Stimulated activated CD4-positive, alpha-beta T cell treated with anti-CD3 and anti-CD28 coated beads, Interleukin-2, amount 100 ng/mL, for 48 hours (primary cell): ENCODE data around the gene CSTPP1.
"Not testable (repeated sequence)": the region's sequence is repeated elsewhere in the genome, so short reads cannot be mapped to it uniquely, and the experiment has no call there.

ENCODE experiments used
- DNase-seq, 2 donors: peaks; one replicate each; pipeline ENCODE4 v3.0.0-alpha.2; 2020

Gene CSTPP1

DNA sequence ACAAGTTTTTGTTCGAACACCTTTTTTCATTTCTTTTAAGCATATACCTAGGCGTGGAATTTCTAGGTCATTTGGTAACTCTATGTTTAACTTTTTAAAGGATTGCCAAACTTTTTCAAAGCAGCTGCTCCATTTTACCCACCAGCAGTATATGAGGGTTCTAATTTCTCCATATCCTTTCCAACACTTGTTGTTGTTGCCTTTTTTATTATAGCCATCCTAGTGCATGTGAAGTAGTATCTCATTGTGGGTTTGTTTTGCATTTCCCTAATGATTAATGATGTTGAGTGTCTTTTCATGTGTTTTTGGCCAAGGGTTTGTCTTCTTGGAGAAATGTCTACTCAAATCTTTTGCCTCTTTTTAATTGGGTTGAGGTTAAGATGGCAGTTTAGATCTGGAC is 24.5 kb downstream of the CSTPP1 start:
- no peak for DNase-seq

DNA sequence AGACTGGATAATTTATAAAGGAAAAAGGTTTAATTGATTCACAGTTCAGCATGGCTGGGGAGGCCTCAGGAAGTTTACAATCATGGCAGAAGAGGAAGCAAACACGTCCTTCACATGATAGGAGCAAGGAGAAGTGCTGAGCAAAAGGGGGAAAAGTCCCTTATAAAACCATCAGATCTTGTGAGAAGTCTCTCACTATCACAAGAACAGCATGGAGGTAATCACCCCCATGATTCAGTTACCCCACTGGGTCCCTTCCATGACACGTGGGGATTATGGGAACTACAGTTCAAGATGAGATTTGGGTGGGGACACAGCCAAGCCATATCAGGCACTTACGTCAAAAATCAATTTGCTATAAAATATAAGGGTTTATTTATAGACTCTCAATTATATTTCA is 25.3 kb downstream of the CSTPP1 start:
- not testable (repeated sequence) for DNase-seq

- DNase-seq = no peak
Observed at GRCh38 chr11:46963844-46964243, 27.3 kb downstream of the CSTPP1 start.

- DNase-seq = no peak
Observed at GRCh38 chr11:46966773-46967172, 30.2 kb downstream of the CSTPP1 start.

- DNase-seq = no peak
Observed at GRCh38 chr11:46967962-46968361, 31.4 kb downstream of the CSTPP1 start.

DNA sequence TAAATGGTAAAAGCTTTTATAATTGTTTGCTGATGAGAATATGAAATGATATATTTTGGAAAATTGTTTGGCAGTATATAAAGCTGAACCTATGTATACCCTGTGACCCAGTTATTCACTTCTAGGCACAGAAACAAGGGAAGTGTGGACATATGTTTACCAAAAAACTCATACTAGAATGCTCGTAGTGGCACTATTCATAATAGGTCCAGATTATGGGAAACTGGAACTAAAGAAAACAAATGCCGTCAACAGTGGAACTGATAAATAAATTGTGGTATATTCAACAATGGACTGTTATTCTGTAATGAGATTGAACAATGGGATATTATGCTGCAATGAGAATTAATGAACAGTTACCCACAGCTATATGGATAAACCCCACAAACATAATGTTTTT is 32.8 kb downstream of the CSTPP1 start:
- no peak for DNase-seq

DNA sequence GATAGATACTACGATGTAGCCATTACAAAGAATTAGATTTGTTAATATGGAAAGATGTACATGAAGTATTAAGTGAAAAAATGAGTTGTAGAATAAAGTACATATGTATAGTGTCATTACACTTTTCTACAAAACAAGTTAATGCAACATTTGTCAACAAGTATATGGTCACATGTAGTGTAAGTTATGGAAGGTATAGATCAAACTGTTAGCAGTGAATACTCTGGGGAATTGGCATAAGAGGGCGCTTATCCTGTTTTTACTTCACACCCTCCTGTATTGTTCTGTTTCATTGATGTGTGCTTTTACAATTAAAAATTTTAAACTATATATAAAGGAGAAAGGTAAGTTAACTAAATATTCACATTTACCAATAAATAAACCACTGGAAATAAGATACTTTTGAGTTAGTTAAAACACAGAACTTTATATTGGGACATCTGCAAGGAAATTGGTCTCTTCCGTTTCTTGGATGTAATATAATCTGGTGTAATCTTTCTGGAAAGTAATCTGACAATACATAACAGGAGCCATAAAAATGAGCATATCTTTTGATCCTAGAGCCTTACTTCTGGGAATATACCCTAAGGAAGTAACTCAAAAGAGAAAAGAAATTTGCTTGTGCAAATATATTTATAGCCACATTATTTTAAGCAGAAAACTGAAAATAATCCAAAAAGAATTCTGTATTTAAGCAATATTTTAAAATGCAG is 34.5 kb downstream of the CSTPP1 start:
- DNase-seq = no peak

DNA sequence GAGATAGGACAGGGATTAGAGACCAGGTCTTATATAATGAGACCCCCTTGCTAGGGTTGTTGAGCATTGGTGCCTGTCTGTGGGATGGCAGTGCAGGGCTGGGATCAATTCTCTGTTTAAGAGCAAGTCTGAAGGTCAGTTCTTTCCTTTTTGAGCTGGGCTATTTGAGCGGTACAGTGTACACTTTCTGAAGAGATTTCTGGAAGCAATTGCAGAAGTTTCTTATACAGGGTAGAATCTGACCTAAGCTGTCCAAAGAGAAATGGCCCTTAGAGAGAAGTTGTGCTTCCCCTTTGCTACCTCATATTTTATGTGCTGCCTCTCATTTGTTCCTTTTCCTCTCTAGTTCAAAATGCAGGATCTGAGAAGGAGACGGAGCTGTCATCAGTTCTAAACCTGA is 35.8 kb downstream of the CSTPP1 start:
- no peak for DNase-seq

GRCh38 chr11:46972821-46973220 is 36.3 kb downstream of the CSTPP1 start:
- DNase-seq = no peak

DNA sequence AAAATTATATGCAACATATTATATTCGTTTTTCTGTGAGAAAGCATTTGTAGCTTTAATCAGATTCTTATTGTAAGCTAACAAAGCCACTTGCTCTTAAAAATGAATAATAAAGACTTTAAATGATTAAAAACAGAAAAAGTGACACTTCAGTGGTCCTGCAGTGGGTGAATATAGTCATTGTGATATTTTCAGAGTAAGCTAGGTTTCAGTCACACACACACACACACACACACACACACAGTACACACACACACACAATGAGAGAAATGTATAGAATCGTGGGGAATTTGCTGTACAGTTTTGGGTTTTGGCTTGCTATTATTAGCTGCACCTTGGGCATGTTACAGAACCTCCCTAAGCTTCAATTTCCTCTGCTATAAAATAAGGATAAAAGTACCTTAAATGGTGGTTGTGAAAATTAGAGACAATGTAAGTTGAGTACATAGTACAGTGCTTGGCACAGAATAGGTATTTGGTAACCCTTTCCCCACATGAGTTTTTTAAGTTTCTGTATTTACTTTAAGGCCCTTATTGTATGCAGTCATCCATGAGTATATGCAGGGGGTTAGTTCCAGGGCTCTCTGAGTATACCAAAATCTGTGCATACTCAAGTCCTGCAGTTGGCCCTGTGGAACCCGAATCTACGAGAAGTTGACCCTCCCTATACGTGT is 39.8 kb downstream of the CSTPP1 start:
- DNase-seq = no peak

DNA sequence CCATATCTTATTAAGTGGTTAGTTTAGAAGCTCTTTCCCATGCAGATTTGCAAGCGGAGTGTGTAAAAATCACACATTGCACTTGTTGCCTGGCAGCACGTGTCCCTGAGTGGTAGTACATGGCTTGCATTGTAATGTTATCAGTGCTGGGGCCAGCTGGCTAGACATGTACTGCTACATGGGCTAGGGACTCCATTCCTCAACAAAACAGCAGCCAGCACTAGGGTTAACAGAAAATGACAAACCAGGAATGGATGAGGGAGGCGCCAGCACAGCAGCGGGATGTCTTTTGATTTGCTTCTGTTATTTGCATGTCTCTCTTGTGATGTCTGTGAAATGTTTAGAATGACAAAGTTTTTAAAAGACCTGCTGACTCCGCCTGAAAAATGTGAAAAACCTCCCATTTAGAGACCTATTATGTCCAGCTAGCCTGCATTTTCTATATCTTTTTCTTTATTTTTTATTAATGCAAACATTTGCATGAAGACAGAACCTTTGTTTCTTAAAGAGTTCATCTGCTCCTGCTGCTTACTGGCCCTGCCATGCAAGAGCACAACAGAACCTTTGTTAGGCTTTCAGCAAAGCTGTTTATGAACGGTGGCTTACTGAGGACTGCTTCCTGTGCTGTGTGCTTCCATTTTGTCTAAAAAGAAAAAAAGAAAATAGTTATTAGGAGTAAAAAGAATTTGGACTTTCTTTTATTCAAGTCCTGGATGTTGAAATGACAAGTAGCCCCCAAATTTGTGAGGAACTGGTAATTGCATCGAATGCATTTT is 40.7 kb downstream of the CSTPP1 start:
- DNase-seq = no peak

- no peak for DNase-seq
Observed at GRCh38 chr11:46978005-46978491, 41.5 kb downstream of the CSTPP1 start.

DNA sequence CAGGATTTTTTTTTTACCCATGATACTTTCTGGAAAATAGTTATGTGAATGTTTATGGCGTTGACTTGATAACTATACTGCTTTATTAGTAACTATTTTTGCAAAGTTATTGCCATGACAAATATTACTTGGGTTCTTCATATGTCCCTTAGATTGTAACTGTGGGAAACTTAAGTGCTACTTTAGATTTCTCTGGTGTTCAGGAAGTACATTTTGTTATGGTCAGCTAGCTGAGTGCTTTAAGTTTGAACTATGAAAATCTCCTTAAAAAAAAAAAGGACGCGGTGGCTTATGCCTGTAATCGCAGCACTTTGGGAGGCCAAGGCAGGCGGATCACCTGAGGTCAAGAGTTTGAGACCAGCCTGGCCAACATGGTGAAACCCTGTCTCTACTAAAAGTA is 42.8 kb downstream of the CSTPP1 start:
- no peak for DNase-seq

DNA sequence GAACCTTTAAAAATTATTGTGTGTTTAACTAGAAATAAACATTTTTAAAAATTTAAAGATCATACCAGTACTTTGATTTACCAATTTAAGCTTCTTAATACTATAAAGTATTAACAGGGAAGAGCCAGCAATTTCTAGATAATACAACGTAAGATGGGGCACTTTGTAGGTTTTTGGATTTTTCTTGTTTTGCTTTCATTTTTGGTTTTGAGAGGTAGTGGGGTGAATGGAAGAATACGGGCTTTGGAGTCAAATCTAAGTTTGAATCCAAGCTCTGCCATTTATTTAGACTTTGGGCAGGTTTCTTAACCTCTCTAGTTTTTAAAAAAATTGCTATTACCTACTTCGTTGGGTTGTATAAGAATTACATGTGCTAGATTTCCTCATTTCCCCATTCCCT is 44.9 kb downstream of the CSTPP1 start:
- no peak for DNase-seq

- DNase-seq = no peak
Observed at GRCh38 chr11:46982797-46983452, 46.4 kb downstream of the CSTPP1 start.

DNA sequence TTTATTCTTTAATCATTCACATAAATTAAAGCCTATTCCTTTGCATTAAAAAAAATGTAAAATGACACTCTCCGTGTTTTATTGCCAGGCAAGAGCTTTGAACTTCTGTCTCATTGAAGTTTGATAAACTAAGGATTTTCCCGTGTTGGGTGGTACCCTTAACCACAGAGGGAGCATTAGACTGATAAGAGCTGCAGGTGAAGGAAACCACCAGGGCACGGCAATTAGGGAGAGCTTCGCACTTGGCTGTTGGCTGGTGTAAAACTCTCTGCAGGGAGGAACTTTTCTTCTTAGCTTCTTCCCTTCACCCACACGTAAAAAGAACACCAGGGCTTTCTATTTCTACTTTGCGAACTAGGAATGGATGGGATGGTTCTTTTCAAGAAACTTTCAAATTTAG is 47.0 kb downstream of the CSTPP1 start:
- no peak for DNase-seq

DNA sequence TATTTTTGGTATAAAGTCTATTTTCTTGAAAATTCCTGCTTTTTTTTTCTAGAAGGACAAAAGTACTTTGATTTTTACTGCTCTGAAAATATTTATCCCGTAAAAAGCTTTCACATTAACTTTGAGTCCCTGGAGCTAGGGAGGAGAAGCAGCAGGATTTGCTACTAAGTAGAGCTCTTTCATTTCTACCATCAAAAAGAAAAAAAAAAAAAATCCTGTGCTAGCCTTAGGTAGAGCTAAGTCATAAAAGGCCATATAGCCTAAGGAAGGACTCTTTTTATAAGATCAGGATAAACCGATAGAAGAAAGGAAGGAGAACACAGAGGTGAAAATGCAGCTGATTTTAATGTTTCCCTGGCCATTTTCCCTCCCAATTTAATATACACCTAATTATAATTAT is 48.0 kb downstream of the CSTPP1 start:
- no peak for DNase-seq

- DNase-seq = no peak
Observed at GRCh38 chr11:46984987-46985386, 48.4 kb downstream of the CSTPP1 start.

DNA sequence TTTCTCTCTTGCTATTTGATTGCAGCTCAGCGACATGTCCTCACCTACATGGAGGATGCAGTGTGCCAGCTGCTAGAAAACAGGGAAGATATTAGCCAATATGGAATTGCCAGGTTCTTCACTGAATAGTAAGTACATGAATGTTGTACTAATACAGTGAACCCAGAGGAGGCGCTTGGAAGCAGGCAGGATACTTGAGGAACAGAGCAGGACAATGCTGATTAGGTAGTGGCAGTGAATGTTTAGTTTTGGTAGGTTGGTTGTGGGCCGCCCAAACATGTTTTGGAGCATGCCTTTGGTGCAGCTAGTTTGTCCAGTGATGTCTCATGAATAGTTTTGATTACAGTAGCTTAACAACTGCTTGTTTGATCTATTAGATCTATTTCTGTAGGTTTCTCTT is 50.6 kb downstream of the CSTPP1 start:
- no peak for DNase-seq

- not testable (repeated sequence) for DNase-seq
Observed at GRCh38 chr11:46989810-46990487, 53.4 kb downstream of the CSTPP1 start.

DNA sequence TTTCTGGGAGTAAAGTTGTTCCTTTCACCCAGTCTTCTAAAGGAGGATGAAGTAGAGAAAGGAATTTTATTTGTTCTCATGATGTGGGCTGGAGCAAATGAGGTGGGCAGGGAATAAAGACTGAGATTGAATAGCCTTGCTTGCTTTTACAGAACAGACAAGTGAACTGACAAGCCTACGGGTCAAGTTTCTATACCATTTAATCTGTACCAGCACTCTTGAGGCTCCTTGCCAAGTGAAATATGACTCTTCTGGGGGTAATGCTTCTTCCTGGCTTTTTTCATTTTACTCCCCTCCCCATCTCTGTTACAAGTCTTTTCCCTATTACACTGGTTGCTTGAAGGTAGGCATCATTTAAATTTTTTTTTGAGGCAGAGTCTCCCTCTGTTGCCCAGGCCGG is 54.8 kb downstream of the CSTPP1 start:
- DNase-seq = no peak

DNA sequence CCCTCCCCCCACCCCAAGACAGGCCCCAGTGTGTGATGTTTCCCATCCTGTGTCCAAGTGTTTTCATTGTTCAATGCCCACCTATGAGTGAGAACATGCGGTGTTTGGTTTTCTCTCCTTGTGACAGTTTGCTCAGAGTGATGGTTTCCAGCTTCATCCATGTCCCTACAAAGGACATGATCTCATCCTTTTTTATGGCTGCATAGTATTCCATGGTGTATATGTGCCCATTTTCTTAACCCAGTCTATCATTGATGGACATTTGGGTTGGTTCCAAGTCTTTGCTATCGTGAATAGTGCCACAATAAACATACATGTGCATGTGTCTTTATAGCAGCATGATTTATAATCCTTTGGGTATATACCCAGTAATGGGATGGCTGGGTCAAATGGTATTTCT is 55.8 kb downstream of the CSTPP1 start:
- DNase-seq = not testable (repeated sequence)

- not testable (repeated sequence) for DNase-seq
Observed at GRCh38 chr11:46997796-46998195, 61.2 kb downstream of the CSTPP1 start.
